ENCODE measurements around the gene NWD2. TPM values are rescaled to one million over a fixed set of nuclear protein-coding genes. Genes with fewer than 3 reads are reported as not detected.

NWD2 gene
- total RNA-seq, 2 experiments from 2014 or later, result not detected

- ChIA-PET POLR2A (no interaction called here), CTCF (no interaction called here)
- H3K4me1 Mint-ChIP-seq (ENCODE audit: low read depth), result no peaks in the 10 kb centered on the region
- intact Hi-C loops (cut with DNase I, micrococcal nuclease), result loop anchor here in 1 of 2 experiments (5.0 kb wide), 1 partner anchor 1033 kb away; no protein-coding TSS in a partner anchor
- no peaks in the 10 kb centered on the region for H3K9me3 ChIP-seq (ENCODE audit: control insufficient read depth in 1 of 2, insufficient read depth in 1 of 2, low read length in 2 of 2)
- DNase-seq (no peak), ATAC-seq (ENCODE audit: poor library complexity) (no peak)
- H3K27ac ChIP-seq (ENCODE audit: low read depth in 1 of 2, low read length in 2 of 2), result no peak overlapping the region
- peaks cover 20% of the 10 kb centered on the region for H3K27me3 Mint-ChIP-seq
- no peaks in the 10 kb centered on the region for H3K4me1 ChIP-seq (ENCODE audit: insufficient read depth, low read length)
- no peak overlapping the region for H3K27ac Mint-ChIP-seq
- H3K36me3 Mint-ChIP-seq (ENCODE audit: low read depth), result no peaks in the 10 kb centered on the region
- no peak overlapping the region for H3K4me3 ChIP-seq (ENCODE audit: low read length)
- no peaks in the 10 kb centered on the region for H3K36me3 ChIP-seq (ENCODE audit: insufficient read depth, low read length)
- H3K9me3 Mint-ChIP-seq, result no peaks in the 10 kb centered on the region
- no peak for TF ChIP-seq CTCF (IDR thresholded peaks at IDR 0.05)
- H3K4me3 Mint-ChIP-seq, result no peak overlapping the region
- no peaks in the 10 kb centered on the region for H3K27me3 ChIP-seq (ENCODE audit: control insufficient read depth in 1 of 2, insufficient read depth in 2 of 2, low read length in 2 of 2)
Measured at GRCh38 chr4:37385424-37385823, 140.9 kb downstream of the NWD2 start.

GRCh38 chr4:37388681-37389365 lies 144.3 kb downstream of the NWD2 start:
- Mint-ChIP-seq H3K27me3 (peaks cover 13% of the 10 kb centered on the region), H3K27ac (no peak overlapping the region), H3K9me3 (no peaks in the 10 kb centered on the region), H3K36me3 (ENCODE audit: low read depth) (no peaks in the 10 kb centered on the region), H3K4me3 (no peak overlapping the region), H3K4me1 (ENCODE audit: low read depth) (no peaks in the 10 kb centered on the region)
- H3K27ac ChIP-seq (ENCODE audit: low read depth in 1 of 2, low read length in 2 of 2), result no peak overlapping the region
- intact Hi-C loops (cut with DNase I, micrococcal nuclease), result loop anchor here in 1 of 2 experiments (5.0 kb wide), 1 partner anchor 1037 kb away; no protein-coding TSS in a partner anchor
- no peak for TF ChIP-seq CTCF (IDR thresholded peaks at IDR 0.05)
- no peak for ATAC-seq (ENCODE audit: poor library complexity)
- ChIA-PET CTCF (no interaction called here), POLR2A (no interaction called here)
- H3K27me3 ChIP-seq (ENCODE audit: control insufficient read depth in 1 of 2, insufficient read depth in 2 of 2, low read length in 2 of 2), result no peaks in the 10 kb centered on the region
- no peaks in the 10 kb centered on the region for H3K36me3 ChIP-seq (ENCODE audit: insufficient read depth, low read length)
- no peaks in the 10 kb centered on the region for H3K4me1 ChIP-seq (ENCODE audit: insufficient read depth, low read length)
- H3K4me3 ChIP-seq (ENCODE audit: low read length), result no peak overlapping the region
- no peak for DNase-seq
- no peaks in the 10 kb centered on the region for H3K9me3 ChIP-seq (ENCODE audit: control insufficient read depth in 1 of 2, insufficient read depth in 1 of 2, low read length in 2 of 2)

- CTCF ChIA-PET, result no interaction called here
- H3K4me3 ChIP-seq (ENCODE audit: low read length), result no peak overlapping the region
- DNase-seq (no peak), ATAC-seq (ENCODE audit: poor library complexity) (no peak)
- Mint-ChIP-seq H3K27ac (no peak overlapping the region), H3K36me3 (ENCODE audit: low read depth) (no peaks in the 10 kb centered on the region), H3K9me3 (no peaks in the 10 kb centered on the region), H3K4me1 (ENCODE audit: low read depth) (no peaks in the 10 kb centered on the region), H3K4me3 (no peak overlapping the region), H3K27me3 (peaks cover 17% of the 10 kb centered on the region)
- TF ChIP-seq CTCF (IDR thresholded peaks at IDR 0.05), result no peak
- no peaks in the 10 kb centered on the region for H3K36me3 ChIP-seq (ENCODE audit: insufficient read depth, low read length)
- no peaks in the 10 kb centered on the region for H3K4me1 ChIP-seq (ENCODE audit: insufficient read depth, low read length)
- intact Hi-C loops (cut with DNase I, micrococcal nuclease), result loop anchor here in 1 of 2 experiments (5.0 kb wide), 1 partner anchor 1037 kb away; no protein-coding TSS in a partner anchor
- H3K9me3 ChIP-seq (ENCODE audit: control insufficient read depth in 1 of 2, insufficient read depth in 1 of 2, low read length in 2 of 2), result no peaks in the 10 kb centered on the region
- H3K27me3 ChIP-seq (ENCODE audit: control insufficient read depth in 1 of 2, insufficient read depth in 2 of 2, low read length in 2 of 2), result no peaks in the 10 kb centered on the region
- no peak overlapping the region for H3K27ac ChIP-seq (ENCODE audit: low read depth in 1 of 2, low read length in 2 of 2)
- POLR2A ChIA-PET, result no interaction called here
Measured at GRCh38 chr4:37389366-37389765, 144.8 kb downstream of the NWD2 start.

All from CD4-positive, alpha-beta T cell (primary cell).